Measurements from ENCODE around the gene HOXB3.

HOXB3 gene

DNA sequence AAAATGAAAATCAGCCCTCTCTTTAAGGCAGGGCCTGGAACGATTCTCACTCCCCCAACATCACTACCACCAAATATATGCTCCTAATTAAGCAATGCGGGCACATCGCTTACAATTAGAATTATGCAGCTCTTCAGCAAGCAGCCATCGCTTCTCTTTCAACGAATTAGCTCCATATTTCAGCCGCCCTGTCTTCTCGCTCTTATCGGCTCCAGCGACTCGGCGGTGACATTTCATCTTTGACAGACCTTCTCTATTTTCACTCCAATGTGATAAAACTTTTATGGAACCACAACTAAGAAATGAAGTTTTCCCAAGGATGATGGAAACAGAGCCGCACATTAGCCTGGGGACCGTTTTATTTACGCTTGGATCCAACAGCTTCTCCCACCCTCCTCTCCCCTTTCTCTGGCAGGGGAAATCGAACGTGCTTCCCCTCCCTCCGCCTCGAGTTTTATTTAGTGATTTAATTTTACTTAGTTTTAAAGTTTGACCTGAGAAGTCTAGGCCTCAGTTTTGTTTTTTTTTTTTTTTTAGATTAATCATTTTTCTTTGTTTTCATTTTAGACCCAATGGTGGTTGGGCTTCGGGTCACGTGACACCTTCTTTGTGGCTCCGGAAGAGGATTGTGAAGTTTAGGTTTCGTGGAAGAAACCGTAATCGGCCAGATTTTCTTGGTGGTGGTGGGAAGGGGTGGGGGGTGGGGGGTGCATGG, 42.1 kb downstream of the HOXB3 start (continued):
- TF ChIP-seq, protein P1, sequence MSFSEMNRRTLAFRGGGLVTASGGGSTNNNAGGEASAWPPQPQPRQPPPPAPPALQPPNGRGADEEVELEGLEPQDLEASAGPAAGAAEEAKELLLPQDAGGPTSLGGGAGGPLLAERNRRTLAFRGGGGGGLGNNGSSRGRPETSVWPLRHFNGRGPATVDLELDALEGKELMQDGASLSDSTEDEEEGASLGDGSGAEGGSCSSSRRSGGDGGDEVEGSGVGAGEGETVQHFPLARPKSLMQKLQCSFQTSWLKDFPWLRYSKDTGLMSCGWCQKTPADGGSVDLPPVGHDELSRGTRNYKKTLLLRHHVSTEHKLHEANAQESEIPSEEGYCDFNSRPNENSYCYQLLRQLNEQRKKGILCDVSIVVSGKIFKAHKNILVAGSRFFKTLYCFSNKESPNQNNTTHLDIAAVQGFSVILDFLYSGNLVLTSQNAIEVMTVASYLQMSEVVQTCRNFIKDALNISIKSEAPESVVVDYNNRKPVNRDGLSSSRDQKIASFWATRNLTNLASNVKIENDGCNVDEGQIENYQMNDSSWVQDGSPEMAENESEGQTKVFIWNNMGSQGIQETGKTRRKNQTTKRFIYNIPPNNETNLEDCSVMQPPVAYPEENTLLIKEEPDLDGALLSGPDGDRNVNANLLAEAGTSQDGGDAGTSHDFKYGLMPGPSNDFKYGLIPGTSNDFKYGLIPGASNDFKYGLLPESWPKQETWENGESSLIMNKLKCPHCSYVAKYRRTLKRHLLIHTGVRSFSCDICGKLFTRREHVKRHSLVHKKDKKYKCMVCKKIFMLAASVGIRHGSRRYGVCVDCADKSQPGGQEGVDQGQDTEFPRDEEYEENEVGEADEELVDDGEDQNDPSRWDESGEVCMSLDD (tag by site-specific recombination; IDR thresholded peaks at IDR 0.05) = 0 out of 2 replicates have a peak, but pooled peaks have one; percentile 12
- peak; percentile 79; the same call in 1 of the 2 replicates for TF ChIP-seq ZNF843 (tag by site-specific recombination; IDR thresholded peaks at IDR 0.05)
- TF ChIP-seq, protein P2, sequence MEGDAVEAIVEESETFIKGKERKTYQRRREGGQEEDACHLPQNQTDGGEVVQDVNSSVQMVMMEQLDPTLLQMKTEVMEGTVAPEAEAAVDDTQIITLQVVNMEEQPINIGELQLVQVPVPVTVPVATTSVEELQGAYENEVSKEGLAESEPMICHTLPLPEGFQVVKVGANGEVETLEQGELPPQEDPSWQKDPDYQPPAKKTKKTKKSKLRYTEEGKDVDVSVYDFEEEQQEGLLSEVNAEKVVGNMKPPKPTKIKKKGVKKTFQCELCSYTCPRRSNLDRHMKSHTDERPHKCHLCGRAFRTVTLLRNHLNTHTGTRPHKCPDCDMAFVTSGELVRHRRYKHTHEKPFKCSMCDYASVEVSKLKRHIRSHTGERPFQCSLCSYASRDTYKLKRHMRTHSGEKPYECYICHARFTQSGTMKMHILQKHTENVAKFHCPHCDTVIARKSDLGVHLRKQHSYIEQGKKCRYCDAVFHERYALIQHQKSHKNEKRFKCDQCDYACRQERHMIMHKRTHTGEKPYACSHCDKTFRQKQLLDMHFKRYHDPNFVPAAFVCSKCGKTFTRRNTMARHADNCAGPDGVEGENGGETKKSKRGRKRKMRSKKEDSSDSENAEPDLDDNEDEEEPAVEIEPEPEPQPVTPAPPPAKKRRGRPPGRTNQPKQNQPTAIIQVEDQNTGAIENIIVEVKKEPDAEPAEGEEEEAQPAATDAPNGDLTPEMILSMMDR (tag by site-specific recombination; IDR thresholded peaks at IDR 0.05) = no peak
- TF ChIP-seq ZBTB8A (tag by site-specific recombination; IDR thresholded peaks at IDR 0.05) = peak; percentile 24; the same call in 1 of the 2 replicates
- no peak for TF ChIP-seq ZNF221 (tag by site-specific recombination; IDR thresholded peaks at IDR 0.05; ENCODE audit: borderline replicate concordance)
- TF ChIP-seq ZBTB17 (tag by site-specific recombination; IDR thresholded peaks at IDR 0.05) = peak; percentile 87
- TF ChIP-seq ZNF37A (tag by site-specific recombination; IDR thresholded peaks at IDR 0.05) = no peak
- TF ChIP-seq, protein P3, sequence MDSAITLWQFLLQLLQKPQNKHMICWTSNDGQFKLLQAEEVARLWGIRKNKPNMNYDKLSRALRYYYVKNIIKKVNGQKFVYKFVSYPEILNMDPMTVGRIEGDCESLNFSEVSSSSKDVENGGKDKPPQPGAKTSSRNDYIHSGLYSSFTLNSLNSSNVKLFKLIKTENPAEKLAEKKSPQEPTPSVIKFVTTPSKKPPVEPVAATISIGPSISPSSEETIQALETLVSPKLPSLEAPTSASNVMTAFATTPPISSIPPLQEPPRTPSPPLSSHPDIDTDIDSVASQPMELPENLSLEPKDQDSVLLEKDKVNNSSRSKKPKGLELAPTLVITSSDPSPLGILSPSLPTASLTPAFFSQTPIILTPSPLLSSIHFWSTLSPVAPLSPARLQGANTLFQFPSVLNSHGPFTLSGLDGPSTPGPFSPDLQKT (IDR thresholded peaks at IDR 0.05; ENCODE audit: borderline replicate concordance, low read depth, low read length) = no peak
- TF ChIP-seq ZNF202 (tag by site-specific recombination; IDR thresholded peaks at IDR 0.05; ENCODE audit: borderline replicate concordance) = no peak
- no peak; the same call in none of the 2 replicates for TF ChIP-seq MZF1 (tag by site-specific recombination; IDR thresholded peaks at IDR 0.05; ENCODE audit: borderline replicate concordance)
- no peak for TF ChIP-seq ZNF48 (tag by site-specific recombination; IDR thresholded peaks at IDR 0.05)
- TF ChIP-seq ZNF558 (tag by site-specific recombination; IDR thresholded peaks at IDR 0.05) = no peak
- TF ChIP-seq, protein P4, sequence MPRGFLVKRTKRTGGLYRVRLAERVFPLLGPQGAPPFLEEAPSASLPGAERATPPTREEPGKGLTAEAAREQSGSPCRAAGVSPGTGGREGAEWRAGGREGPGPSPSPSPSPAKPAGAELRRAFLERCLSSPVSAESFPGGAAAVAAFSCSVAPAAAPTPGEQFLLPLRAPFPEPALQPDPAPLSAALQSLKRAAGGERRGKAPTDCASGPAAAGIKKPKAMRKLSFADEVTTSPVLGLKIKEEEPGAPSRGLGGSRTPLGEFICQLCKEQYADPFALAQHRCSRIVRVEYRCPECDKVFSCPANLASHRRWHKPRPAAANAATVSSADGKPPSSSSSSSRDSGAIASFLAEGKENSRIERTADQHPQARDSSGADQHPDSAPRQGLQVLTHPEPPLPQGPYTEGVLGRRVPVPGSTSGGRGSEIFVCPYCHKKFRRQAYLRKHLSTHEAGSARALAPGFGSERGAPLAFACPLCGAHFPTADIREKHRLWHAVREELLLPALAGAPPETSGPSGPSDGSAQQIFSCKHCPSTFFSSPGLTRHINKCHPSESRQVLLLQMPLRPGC (tag by site-specific recombination; IDR thresholded peaks at IDR 0.05) = peak; percentile 59; the same call in 1 of the 2 replicates
- TF ChIP-seq, protein P5, sequence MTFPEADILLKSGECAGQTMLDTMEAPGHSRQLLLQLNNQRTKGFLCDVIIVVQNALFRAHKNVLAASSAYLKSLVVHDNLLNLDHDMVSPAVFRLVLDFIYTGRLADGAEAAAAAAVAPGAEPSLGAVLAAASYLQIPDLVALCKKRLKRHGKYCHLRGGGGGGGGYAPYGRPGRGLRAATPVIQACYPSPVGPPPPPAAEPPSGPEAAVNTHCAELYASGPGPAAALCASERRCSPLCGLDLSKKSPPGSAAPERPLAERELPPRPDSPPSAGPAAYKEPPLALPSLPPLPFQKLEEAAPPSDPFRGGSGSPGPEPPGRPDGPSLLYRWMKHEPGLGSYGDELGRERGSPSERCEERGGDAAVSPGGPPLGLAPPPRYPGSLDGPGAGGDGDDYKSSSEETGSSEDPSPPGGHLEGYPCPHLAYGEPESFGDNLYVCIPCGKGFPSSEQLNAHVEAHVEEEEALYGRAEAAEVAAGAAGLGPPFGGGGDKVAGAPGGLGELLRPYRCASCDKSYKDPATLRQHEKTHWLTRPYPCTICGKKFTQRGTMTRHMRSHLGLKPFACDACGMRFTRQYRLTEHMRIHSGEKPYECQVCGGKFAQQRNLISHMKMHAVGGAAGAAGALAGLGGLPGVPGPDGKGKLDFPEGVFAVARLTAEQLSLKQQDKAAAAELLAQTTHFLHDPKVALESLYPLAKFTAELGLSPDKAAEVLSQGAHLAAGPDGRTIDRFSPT (tag by site-specific recombination; IDR thresholded peaks at IDR 0.05) = peak; percentile 64
- TF ChIP-seq ZNF354C (tag by site-specific recombination; IDR thresholded peaks at IDR 0.05; ENCODE audit: borderline replicate concordance, low read depth) = no peak
- no peak for TF ChIP-seq ZNF792 (tag by site-specific recombination; IDR thresholded peaks at IDR 0.05)
- TF ChIP-seq SCRT1 (tag by site-specific recombination; IDR thresholded peaks at IDR 0.05; ENCODE audit: borderline replicate concordance) = no peak
- TF ChIP-seq ZNF423 (tag by site-specific recombination; IDR thresholded peaks at IDR 0.05) = no peak
- TF ChIP-seq ZXDB (tag by site-specific recombination; IDR thresholded peaks at IDR 0.05) = peak; percentile 63
- no peak; the same call in 1 of the 2 replicates for TF ChIP-seq IKZF3 (tag by site-specific recombination; IDR thresholded peaks at IDR 0.05)
- TF ChIP-seq ZNF521 (tag by site-specific recombination; IDR thresholded peaks at IDR 0.05) = no peak
- TF ChIP-seq ZNF529 (tag by site-specific recombination; IDR thresholded peaks at IDR 0.05; ENCODE audit: insufficient replicate concordance) = no peak
- TF ChIP-seq ZNF16 (tag by site-specific recombination; IDR thresholded peaks at IDR 0.05; ENCODE audit: low read depth) = no peak
- TF ChIP-seq ZNF571 (tag by site-specific recombination; IDR thresholded peaks at IDR 0.05) = no peak
- TF ChIP-seq ZNF391 (tag by site-specific recombination; IDR thresholded peaks at IDR 0.05; ENCODE audit: borderline replicate concordance, low read depth) = 0 out of 2 replicates have a peak, but pooled peaks have one; percentile 56
- TF ChIP-seq ZNF132 (tag by site-specific recombination; IDR thresholded peaks at IDR 0.05; ENCODE audit: borderline replicate concordance) = no peak
- TF ChIP-seq GLI2 (tag by site-specific recombination; IDR thresholded peaks at IDR 0.05; ENCODE audit: borderline replicate concordance, low read depth) = no peak
- TF ChIP-seq, protein P6, sequence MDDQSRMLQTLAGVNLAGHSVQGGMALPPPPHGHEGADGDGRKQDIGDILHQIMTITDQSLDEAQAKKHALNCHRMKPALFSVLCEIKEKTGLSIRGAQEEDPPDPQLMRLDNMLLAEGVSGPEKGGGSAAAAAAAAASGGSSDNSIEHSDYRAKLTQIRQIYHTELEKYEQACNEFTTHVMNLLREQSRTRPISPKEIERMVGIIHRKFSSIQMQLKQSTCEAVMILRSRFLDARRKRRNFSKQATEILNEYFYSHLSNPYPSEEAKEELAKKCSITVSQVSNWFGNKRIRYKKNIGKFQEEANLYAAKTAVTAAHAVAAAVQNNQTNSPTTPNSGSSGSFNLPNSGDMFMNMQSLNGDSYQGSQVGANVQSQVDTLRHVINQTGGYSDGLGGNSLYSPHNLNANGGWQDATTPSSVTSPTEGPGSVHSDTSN (CRISPR knock-in tag; IDR thresholded peaks at IDR 0.05) = no peak
- peak; percentile 87 for TF ChIP-seq TCF7L2 (IDR thresholded peaks at IDR 0.05; ENCODE audit: borderline replicate concordance, low read depth, low read length)

All from HEK293 (cell line).